G401.6 (cell line): Measurements from ENCODE around the gene MYO16.

Source experiments
- FAIRE-seq: peaks from 2 replicates; lab custom pipeline; 2012; peaks lifted over from hg19 to GRCh38; lab: Jason Lieb, UNC

MYO16 gene

GRCh38 chr13:108940121-108940520 is 310.7 kb downstream of the MYO16 start:
- FAIRE-seq, result no peak

GRCh38 chr13:108943842-108944241 is 314.4 kb downstream of the MYO16 start:
- FAIRE-seq, result no peak

GRCh38 chr13:108944760-108945159 is 315.3 kb downstream of the MYO16 start:
- no peak for FAIRE-seq

GRCh38 chr13:108947551-108948030 is 318.2 kb downstream of the MYO16 start:
- FAIRE-seq, result no peak

GRCh38 chr13:108948251-108948671 is 318.9 kb downstream of the MYO16 start:
- no peak for FAIRE-seq

GRCh38 chr13:108950333-108951010 is 321.1 kb downstream of the MYO16 start:
- FAIRE-seq, result no peak

GRCh38 chr13:108955741-108956140 is 326.3 kb downstream of the MYO16 start:
- FAIRE-seq, result no peak

- no peak for FAIRE-seq
Observed at GRCh38 chr13:108957369-108958012, 328.1 kb downstream of the MYO16 start.

- FAIRE-seq, result peak; percentile 63
Observed at GRCh38 chr13:108958013-108958376, 328.6 kb downstream of the MYO16 start.

- FAIRE-seq, result no peak
Observed at GRCh38 chr13:108959234-108959633, 329.8 kb downstream of the MYO16 start.

GRCh38 chr13:108960006-108960405 is 330.6 kb downstream of the MYO16 start:
- FAIRE-seq, result no peak

GRCh38 chr13:108961542-108962125 is 332.2 kb downstream of the MYO16 start:
- peak; percentile 33 for FAIRE-seq

GRCh38 chr13:108962654-108963053 is 333.2 kb downstream of the MYO16 start:
- FAIRE-seq, result no peak

GRCh38 chr13:108963276-108963810 is 333.9 kb downstream of the MYO16 start:
- FAIRE-seq, result no peak

GRCh38 chr13:108963846-108964600 is 334.6 kb downstream of the MYO16 start:
- no peak for FAIRE-seq

GRCh38 chr13:108964606-108965005 is 335.2 kb downstream of the MYO16 start:
- FAIRE-seq, result no peak

GRCh38 chr13:108967371-108967770 is 338.0 kb downstream of the MYO16 start:
- FAIRE-seq, result no peak

- FAIRE-seq, result no peak
Observed at GRCh38 chr13:108968566-108968965, 339.2 kb downstream of the MYO16 start.

GRCh38 chr13:108974686-108975085 is 345.3 kb downstream of the MYO16 start:
- FAIRE-seq, result no peak

- no peak for FAIRE-seq
Observed at GRCh38 chr13:108980237-108980636, 350.8 kb downstream of the MYO16 start.

GRCh38 chr13:108981407-108981806 is 352.0 kb downstream of the MYO16 start:
- FAIRE-seq, result no peak

- no peak for FAIRE-seq
Observed at GRCh38 chr13:108983273-108983672, 353.9 kb downstream of the MYO16 start.
